Activated naive CD8-positive, alpha-beta T cell (primary cell): Measurements from ENCODE around the gene GSC2.

Experiments used
- H3K27ac Mint-ChIP-seq: one replicate; pipeline ENCODE4 v1.8.0; 2021; ENCODE audit warnings: mixed read lengths
- H3K27me3 Mint-ChIP-seq: one replicate; pipeline ENCODE4 v1.8.0; 2021; ENCODE audit warnings: mixed read lengths
- H3K36me3 Mint-ChIP-seq: one replicate; pipeline ENCODE4 v1.8.0; 2021; ENCODE audit warnings: mixed read lengths
- H3K4me1 Mint-ChIP-seq: one replicate; pipeline ENCODE4 v1.8.0; 2021; ENCODE audit warnings: low read depth, mixed read lengths
- H3K4me3 Mint-ChIP-seq: one replicate; pipeline ENCODE4 v1.8.0; 2021; ENCODE audit warnings: mild to moderate bottlenecking, mixed read lengths
- H3K9me3 Mint-ChIP-seq: one replicate; pipeline ENCODE4 v1.8.0; 2021; ENCODE audit warnings: low read depth, mixed read lengths

Gene GSC2

GRCh38 chr22:19134176-19134831 lies 15.8 kb downstream of the GSC2 start:
- no peak overlapping the region for H3K27ac Mint-ChIP-seq
- H3K9me3 Mint-ChIP-seq: no peaks in the 10 kb centered on the region
- no peaks in the 10 kb centered on the region for H3K27me3 Mint-ChIP-seq
- no peaks in the 10 kb centered on the region for H3K4me1 Mint-ChIP-seq
- peaks cover 2% of the 10 kb centered on the region for H3K36me3 Mint-ChIP-seq
- no peak overlapping the region for H3K4me3 Mint-ChIP-seq

DNA sequence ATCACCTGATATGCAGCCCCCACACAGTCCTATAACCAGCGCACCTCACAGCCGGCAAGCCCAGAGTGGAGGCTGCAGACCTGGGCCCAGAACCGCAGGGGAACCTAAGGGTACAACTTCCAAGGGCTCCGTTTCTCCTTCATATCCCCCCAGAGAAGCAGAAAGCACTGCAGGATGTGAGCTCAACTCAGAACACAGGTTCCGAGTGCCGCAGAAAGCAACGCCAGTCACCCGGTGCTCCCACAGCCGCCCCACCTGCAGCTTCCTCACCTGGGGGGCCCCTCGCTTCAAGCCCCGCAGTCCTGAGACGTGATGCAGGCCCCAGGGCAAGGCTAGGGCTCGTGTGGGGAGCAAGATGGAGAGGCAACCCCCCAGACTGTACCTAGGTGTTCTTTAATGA lies 16.5 kb downstream of the GSC2 start:
- Mint-ChIP-seq H3K4me3 (no peak overlapping the region), H3K36me3 (peaks cover 2% of the 10 kb centered on the region), H3K27ac (no peak overlapping the region), H3K4me1 (no peaks in the 10 kb centered on the region), H3K27me3 (no peaks in the 10 kb centered on the region), H3K9me3 (no peaks in the 10 kb centered on the region)

DNA sequence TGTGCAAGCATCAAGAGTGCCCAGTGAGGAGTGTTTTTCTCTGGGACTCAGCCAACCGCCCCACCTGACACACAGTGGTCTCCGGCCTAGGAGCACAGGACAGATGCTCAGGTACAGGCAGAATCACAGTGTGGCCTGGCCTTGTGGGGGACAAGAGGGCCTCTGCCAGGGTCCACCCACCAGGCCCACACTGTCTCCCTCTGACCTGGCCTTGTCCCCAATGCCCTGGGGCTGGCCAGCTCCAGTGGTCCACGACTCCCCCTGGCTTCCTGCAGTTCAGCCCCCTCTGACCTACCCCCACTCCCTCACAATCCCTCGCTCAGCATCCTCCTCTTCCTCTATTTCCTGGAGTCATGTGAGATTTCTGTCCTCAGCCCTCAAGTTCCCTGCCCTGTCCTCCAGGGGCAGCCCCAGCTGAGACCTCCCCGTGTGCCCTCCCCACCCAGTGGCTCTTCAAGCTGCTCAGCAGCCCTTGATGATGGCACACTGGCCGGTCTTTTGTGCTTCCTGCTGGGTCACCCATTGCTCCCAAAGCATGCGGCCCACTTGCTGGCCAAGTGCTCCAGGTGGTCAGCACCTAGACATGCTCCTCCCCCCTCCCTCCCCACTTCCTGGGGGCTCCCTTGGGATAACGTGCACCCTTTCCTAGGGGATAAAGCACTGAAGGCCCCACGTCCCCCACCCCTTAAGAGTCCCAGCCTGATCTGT lies 17.2 kb downstream of the GSC2 start:
- H3K9me3 Mint-ChIP-seq: no peaks in the 10 kb centered on the region
- H3K4me1 Mint-ChIP-seq: no peaks in the 10 kb centered on the region
- no peaks in the 10 kb centered on the region for H3K27me3 Mint-ChIP-seq
- no peak overlapping the region for H3K27ac Mint-ChIP-seq
- no peak overlapping the region for H3K4me3 Mint-ChIP-seq
- H3K36me3 Mint-ChIP-seq: peaks cover 2% of the 10 kb centered on the region

- no peaks in the 10 kb centered on the region for H3K9me3 Mint-ChIP-seq
- peaks cover 2% of the 10 kb centered on the region for H3K36me3 Mint-ChIP-seq
Measured at GRCh38 chr22:19132153-19132552, 17.9 kb downstream of the GSC2 start.

DNA sequence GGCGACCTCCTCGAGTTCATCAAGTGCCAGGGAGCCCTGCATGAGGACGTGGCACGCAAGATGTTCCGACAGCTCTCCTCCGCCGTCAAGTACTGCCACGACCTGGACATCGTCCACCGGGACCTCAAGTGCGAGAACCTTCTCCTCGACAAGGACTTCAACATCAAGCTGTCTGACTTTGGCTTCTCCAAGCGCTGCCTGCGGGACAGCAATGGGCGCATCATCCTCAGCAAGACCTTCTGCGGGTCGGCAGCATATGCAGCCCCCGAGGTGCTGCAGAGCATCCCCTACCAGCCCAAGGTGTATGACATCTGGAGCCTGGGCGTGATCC lies 18.4 kb downstream of the GSC2 start:
- Mint-ChIP-seq H3K27ac (no peak overlapping the region), H3K4me3 (no peak overlapping the region), H3K9me3 (no peaks in the 10 kb centered on the region), H3K36me3 (peaks cover 2% of the 10 kb centered on the region), H3K4me1 (no peaks in the 10 kb centered on the region), H3K27me3 (no peaks in the 10 kb centered on the region)

More at GRCh38 chr22:19132153-19132552, 17.9 kb downstream of the GSC2 start:
- no peak overlapping the region for H3K27ac Mint-ChIP-seq
- no peaks in the 10 kb centered on the region for H3K4me1 Mint-ChIP-seq
- no peaks in the 10 kb centered on the region for H3K27me3 Mint-ChIP-seq
- H3K4me3 Mint-ChIP-seq: no peak overlapping the region

GRCh38 chr22:19130959-19131684 lies 19.0 kb downstream of the GSC2 start, which contains the start of gene TSSK2:
TSSK2 (plus strand) TSS chr22:19131308; CDS start chr22:19131400, 92 bp downstream.
- H3K27ac Mint-ChIP-seq: no peak within 1 kb of the TSS
- no peak within 1 kb of the TSS for H3K4me3 Mint-ChIP-seq
- no peaks in the 10 kb centered on the region for H3K9me3 Mint-ChIP-seq
- H3K27me3 Mint-ChIP-seq: no peaks in the 10 kb centered on the region
- H3K36me3 Mint-ChIP-seq: peaks cover 2% of the 10 kb centered on the region
- no peaks in the 10 kb centered on the region for H3K4me1 Mint-ChIP-seq

- H3K27me3 Mint-ChIP-seq: no peaks in the 10 kb centered on the region
- no peak overlapping the region for H3K27ac Mint-ChIP-seq
- H3K4me3 Mint-ChIP-seq: no peak overlapping the region
- H3K9me3 Mint-ChIP-seq: no peaks in the 10 kb centered on the region
- no peaks in the 10 kb centered on the region for H3K4me1 Mint-ChIP-seq
- H3K36me3 Mint-ChIP-seq: no peaks in the 10 kb centered on the region
Measured at GRCh38 chr22:19129871-19130270, 20.2 kb downstream of the GSC2 start.

GRCh38 chr22:19128946-19129727 lies 21.0 kb downstream of the GSC2 start:
- Mint-ChIP-seq H3K36me3 (no peaks in the 10 kb centered on the region), H3K27ac (peak overlapping the region; percentile 28), H3K4me3 (no peak overlapping the region)

DNA sequence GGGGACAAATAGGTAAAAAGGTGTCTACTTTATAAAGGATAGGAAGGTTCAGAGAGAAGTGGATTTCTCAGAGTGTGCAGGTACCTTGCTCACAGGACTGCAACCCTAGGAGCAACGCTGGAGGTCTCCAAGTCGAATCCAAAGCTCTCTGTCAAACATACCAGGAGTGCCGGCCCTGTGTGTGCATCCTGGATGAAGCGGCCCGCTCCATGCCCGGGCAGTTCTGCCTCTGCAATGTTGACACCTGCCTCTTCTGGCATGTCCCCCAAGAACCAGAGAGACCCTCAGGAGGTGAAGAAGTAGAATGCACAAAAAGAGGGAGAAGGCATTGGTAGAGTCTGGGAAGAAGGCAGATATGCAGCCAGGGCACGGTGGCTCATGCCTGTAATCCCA lies 22.1 kb downstream of the GSC2 start:
- Mint-ChIP-seq H3K4me3 (no peak overlapping the region), H3K9me3 (no peaks in the 10 kb centered on the region), H3K36me3 (no peaks in the 10 kb centered on the region), H3K27ac (no peak overlapping the region), H3K27me3 (no peaks in the 10 kb centered on the region), H3K4me1 (peaks cover 3% of the 10 kb centered on the region)

More at GRCh38 chr22:19128946-19129727, 21.0 kb downstream of the GSC2 start:
- no peaks in the 10 kb centered on the region for H3K27me3 Mint-ChIP-seq
- H3K9me3 Mint-ChIP-seq: no peaks in the 10 kb centered on the region
- no peaks in the 10 kb centered on the region for H3K4me1 Mint-ChIP-seq

GRCh38 chr22:19127329-19128008 lies 22.6 kb downstream of the GSC2 start:
- no peaks in the 10 kb centered on the region for H3K9me3 Mint-ChIP-seq
- H3K27ac Mint-ChIP-seq: no peak overlapping the region
- no peak overlapping the region for H3K4me3 Mint-ChIP-seq
- H3K27me3 Mint-ChIP-seq: no peaks in the 10 kb centered on the region
- H3K36me3 Mint-ChIP-seq: no peaks in the 10 kb centered on the region
- peaks cover 8% of the 10 kb centered on the region for H3K4me1 Mint-ChIP-seq

GRCh38 chr22:19126309-19127273 lies 23.5 kb downstream of the GSC2 start:
- Mint-ChIP-seq H3K9me3 (no peaks in the 10 kb centered on the region), H3K4me1 (peaks cover 8% of the 10 kb centered on the region), H3K27ac (no peak overlapping the region), H3K36me3 (no peaks in the 10 kb centered on the region), H3K27me3 (no peaks in the 10 kb centered on the region), H3K4me3 (no peak overlapping the region)

DNA sequence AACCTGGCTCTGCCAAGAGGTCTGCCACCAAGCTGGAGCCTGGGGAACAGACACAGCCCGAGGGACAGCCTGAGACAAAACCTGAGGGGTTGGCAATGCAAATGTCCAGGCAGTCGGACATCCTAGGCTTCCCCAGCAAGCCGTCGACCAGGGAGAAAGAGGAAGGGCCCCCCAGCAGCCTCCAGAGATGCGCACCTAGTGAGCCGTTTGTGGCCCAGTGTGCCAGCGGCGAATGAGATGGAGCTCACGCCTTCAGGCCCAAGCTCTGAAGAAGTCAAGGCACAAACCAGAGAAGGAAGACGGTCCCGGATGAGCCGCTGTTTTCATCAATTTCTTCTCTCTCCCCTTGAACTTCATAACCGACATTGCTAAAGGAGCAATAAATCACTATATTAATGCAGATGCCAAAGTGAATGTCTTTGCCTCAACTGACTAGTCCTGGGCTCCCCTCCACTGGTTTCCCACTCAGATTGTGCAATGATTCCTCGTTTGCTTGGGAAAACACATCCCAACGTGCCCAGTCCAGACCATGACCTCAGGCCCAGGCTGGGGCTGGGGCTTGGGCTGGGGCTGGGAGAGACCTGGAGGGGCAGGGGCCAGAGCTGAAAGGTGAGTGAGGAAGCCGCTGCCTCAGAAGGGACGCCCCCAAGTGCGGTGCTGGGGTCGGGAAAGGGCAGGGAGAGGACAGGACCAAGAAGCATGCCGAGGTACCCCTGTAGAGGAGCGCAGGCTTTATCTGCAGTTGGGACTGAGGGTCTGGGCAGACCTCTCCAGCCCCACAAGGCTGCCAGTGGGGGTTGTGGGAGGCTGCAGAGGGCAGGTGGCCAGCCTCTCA lies 24.4 kb downstream of the GSC2 start:
- peaks cover 17% of the 10 kb centered on the region for H3K4me1 Mint-ChIP-seq
- no peaks in the 10 kb centered on the region for H3K36me3 Mint-ChIP-seq
- no peak overlapping the region for H3K4me3 Mint-ChIP-seq
- no peaks in the 10 kb centered on the region for H3K27me3 Mint-ChIP-seq
- no peaks in the 10 kb centered on the region for H3K9me3 Mint-ChIP-seq
- no peak overlapping the region for H3K27ac Mint-ChIP-seq

GRCh38 chr22:19125011-19125410 lies 25.1 kb downstream of the GSC2 start:
- Mint-ChIP-seq H3K27me3 (no peaks in the 10 kb centered on the region), H3K9me3 (no peaks in the 10 kb centered on the region), H3K4me1 (peaks cover 24% of the 10 kb centered on the region), H3K27ac (no peak overlapping the region), H3K4me3 (no peak overlapping the region), H3K36me3 (no peaks in the 10 kb centered on the region)
